ENCODE results near the gene COP1. TPM values are rescaled to one million over a fixed set of nuclear protein-coding genes. Genes with fewer than 3 reads are reported as not detected.
"Not testable (repeated sequence)": the region's sequence is repeated elsewhere in the genome, so short reads cannot be mapped to it uniquely, and the experiment has no call there.

The COP1 gene
- polyA plus RNA-seq, 1 experiment: 43.7 TPM

DNA sequence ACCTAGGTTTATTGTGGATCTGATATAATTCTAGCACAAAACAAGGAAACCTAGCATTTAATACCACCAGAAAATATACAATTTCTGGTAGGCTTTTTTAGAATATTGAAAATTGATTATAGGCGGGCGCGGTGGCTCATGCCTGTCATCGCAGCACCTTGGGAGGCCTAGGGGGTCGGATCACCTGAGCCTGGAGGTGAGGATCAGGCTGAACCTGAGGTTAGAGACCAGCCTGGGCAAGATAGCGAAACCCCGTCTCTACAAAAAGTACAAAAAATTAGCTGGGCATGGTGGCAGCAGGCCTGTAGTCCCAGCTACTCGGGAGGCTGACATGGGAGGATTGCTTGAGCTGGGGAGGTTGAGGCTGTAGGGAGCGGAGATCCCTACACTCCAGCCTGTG is 948 bp upstream of the COP1 start:
- no peaks in the 10 kb centered on the region for H3K9me3 ChIP-seq (ENCODE audit: control insufficient read depth, insufficient read depth, low read length)
- no peaks in the 10 kb centered on the region for H3K27me3 ChIP-seq (ENCODE audit: control insufficient read depth, insufficient read depth, low read length)
- peak overlapping the region; percentile 89 for H3K4me3 ChIP-seq (ENCODE audit: low read depth, low read length)
- CTCF ChIA-PET: interaction anchor here (0.6 to 0.7 kb wide), 4 partner anchors 14 to 105 kb away, joined by 3 to 5 read pairs (median 3); no protein-coding TSS in a partner anchor
- DNase-seq (ENCODE audit: low read depth, low spot score): no peak
- TF ChIP-seq, protein P1, sequence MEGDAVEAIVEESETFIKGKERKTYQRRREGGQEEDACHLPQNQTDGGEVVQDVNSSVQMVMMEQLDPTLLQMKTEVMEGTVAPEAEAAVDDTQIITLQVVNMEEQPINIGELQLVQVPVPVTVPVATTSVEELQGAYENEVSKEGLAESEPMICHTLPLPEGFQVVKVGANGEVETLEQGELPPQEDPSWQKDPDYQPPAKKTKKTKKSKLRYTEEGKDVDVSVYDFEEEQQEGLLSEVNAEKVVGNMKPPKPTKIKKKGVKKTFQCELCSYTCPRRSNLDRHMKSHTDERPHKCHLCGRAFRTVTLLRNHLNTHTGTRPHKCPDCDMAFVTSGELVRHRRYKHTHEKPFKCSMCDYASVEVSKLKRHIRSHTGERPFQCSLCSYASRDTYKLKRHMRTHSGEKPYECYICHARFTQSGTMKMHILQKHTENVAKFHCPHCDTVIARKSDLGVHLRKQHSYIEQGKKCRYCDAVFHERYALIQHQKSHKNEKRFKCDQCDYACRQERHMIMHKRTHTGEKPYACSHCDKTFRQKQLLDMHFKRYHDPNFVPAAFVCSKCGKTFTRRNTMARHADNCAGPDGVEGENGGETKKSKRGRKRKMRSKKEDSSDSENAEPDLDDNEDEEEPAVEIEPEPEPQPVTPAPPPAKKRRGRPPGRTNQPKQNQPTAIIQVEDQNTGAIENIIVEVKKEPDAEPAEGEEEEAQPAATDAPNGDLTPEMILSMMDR (IDR thresholded peaks at IDR 0.05; ENCODE audit: low read depth, low read length): no peak
- POLR2A ChIA-PET: interaction anchor here (0.6 to 0.9 kb wide), 4 partner anchors 21 to 1185 kb away, joined by 3 to 5 read pairs (median 4); partner anchors contain the start of gene MRPS14
- H3K27ac ChIP-seq (ENCODE audit: low read depth, low read length): no peak overlapping the region

DNA sequence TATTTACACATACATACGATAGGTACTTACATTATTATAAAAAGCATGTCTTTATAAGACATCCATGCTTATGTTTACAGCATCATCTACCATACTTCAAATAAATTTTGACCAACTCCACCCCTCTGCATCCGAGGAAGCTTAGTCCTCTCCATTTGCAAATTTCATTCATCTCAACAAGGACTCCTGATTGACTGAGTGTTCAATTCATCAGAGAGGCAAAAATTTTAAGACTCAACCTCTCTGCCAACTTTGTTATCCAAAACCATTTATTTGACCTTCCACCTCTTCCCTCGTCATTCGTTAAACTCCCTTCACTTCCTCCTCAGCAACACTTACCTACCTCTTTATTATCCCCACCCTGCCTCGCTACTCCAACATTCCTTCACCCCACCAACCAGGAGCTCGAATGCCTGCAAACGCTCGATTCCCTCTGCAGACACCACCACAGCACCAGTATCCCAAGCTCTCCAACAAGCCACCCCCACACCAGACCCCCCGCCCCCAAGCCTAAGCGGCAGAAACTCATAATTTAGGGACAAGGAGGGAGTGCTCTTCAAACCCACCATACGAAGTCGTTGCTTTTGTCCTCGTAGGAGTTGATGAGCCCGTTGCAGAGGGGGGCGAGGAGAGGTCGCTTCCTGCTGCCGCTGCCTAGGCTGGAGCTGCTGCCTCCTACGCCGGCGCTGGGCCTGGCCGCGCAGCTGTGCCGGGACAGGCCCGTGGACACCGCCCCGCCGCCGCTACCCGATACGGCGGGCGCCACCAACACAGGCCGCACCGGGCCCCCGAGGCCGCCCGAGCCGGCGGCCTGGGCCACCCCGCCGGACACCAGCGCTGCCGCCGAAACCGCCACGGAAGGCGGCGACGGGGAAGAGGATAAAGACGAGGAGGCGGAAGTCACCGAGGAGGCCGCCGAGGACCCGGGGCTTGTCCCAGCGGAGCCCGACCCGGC is 803 bp downstream of the COP1 start:
- POLR2A ChIA-PET: no interaction called here
- H3K4me3 ChIP-seq (ENCODE audit: low read depth, low read length): peak overlapping the region; percentile 89
- DNase-seq (ENCODE audit: low read depth, low spot score): no peak
- TF ChIP-seq, protein P1 (IDR thresholded peaks at IDR 0.05; ENCODE audit: low read depth, low read length): no peak
- no peaks in the 10 kb centered on the region for H3K9me3 ChIP-seq (ENCODE audit: control insufficient read depth, insufficient read depth, low read length)
- H3K27me3 ChIP-seq (ENCODE audit: control insufficient read depth, insufficient read depth, low read length): no peaks in the 10 kb centered on the region
- CTCF ChIA-PET: interaction anchor here (0.6 kb wide), 1 partner anchor 1832 kb away, joined by 4 read pairs; no protein-coding TSS in a partner anchor
- peak overlapping the region; percentile 89 for H3K27ac ChIP-seq (ENCODE audit: low read depth, low read length)

DNA sequence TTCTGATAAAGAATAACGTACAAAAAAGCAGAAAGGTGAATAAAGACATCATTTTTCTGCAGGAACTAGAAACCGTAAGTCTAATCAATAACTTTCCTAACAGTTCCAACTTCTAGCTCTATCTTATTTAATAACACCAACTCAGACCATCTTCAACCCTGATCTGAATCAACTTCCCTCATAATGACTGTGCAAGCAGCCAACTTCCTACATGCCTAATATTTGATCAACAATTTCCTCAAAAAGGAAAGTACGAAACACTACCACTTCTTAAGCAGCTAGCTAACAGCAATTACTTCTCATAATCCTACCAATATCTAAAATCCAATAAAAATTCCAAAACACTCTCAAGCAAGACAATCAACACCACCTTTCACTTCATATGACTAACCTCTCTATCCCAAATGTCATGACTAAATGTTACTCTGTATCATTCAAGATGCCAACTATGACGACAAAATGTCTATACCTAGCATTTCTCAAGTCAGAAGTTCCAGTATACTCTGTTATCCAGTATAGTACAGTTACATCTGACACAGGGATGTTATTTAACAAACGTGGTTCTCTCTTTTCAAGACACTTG is 1.7 kb downstream of the COP1 start:
- H3K4me3 ChIP-seq (ENCODE audit: low read depth, low read length): peak overlapping the region; percentile 89
- POLR2A ChIA-PET: no interaction called here
- H3K9me3 ChIP-seq (ENCODE audit: control insufficient read depth, insufficient read depth, low read length): no peaks in the 10 kb centered on the region
- H3K27me3 ChIP-seq (ENCODE audit: control insufficient read depth, insufficient read depth, low read length): no peaks in the 10 kb centered on the region
- no peak for DNase-seq (ENCODE audit: low read depth, low spot score)
- CTCF ChIA-PET: interaction anchor here (0.6 kb wide), 1 partner anchor 1832 kb away, joined by 4 read pairs; no protein-coding TSS in a partner anchor
- H3K27ac ChIP-seq (ENCODE audit: low read depth, low read length): no peak overlapping the region
- TF ChIP-seq, protein P1 (IDR thresholded peaks at IDR 0.05; ENCODE audit: low read depth, low read length): no peak

DNA sequence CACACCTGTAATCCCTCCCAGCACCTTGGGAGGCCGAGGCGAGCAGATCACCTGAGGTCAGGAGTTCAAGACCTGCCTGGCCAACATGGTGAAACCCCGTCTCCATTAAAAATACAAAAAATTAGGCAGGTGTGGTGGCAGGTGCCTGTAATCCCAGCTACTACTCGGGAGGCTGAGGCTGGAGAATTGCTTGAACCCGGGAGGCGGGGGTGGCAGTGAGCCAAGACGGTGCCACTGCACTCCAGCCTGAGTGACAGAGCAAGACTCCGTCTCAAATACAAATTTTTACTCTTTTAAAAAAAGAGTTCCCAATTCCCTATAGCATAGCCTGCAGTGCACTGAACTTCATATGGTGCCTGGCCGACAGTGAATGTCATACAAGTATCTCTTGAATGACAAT is 2.4 kb downstream of the COP1 start:
- CTCF ChIA-PET; DNase-seq (ENCODE audit: low read depth, low spot score); H3K27me3 ChIP-seq (ENCODE audit: control insufficient read depth, insufficient read depth, low read length); POLR2A ChIA-PET; H3K9me3 ChIP-seq (ENCODE audit: control insufficient read depth, insufficient read depth, low read length); H3K27ac ChIP-seq (ENCODE audit: low read depth, low read length): not testable (repeated sequence)
- H3K4me3 ChIP-seq (ENCODE audit: low read depth, low read length): peak overlapping the region; percentile 89; the same call in 1 of the 2 replicates

DNA sequence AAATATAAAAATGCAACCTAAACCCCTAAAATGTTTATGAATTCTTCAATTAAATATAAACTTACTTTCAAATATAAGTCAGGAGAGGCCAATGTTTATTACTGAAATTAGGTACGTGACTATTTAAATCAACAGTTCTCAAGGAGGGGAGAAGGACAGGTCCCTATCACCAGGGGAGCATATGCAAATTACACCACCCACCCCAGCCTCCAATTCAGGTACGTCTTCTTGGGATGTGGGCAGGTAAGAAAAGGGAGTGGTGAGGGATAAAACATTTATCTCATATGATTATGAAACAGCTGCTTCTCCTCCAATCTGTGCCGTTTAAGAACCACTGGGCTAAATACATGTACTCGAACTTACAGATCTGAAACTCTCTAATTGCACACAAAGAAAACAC is 3.4 kb downstream of the COP1 start:
- ChIA-PET CTCF (no interaction called here), POLR2A (no interaction called here)
- no peaks in the 10 kb centered on the region for H3K27me3 ChIP-seq (ENCODE audit: control insufficient read depth, insufficient read depth, low read length)
- TF ChIP-seq, protein P1 (IDR thresholded peaks at IDR 0.05; ENCODE audit: low read depth, low read length): no peak
- H3K27ac ChIP-seq (ENCODE audit: low read depth, low read length): no peak overlapping the region
- DNase-seq (ENCODE audit: low read depth, low spot score): no peak
- H3K4me3 ChIP-seq (ENCODE audit: low read depth, low read length): no peak overlapping the region
- H3K9me3 ChIP-seq (ENCODE audit: control insufficient read depth, insufficient read depth, low read length): no peaks in the 10 kb centered on the region
